Measurements from ENCODE around the gene ZNF385A. TPM values are rescaled to one million over a fixed set of nuclear protein-coding genes. Genes with fewer than 3 reads are reported as not detected.

Gene ZNF385A
- total and polyA plus RNA-seq, 9 of the 15 experiments (the other 6 are each of a cell fraction or from before 2014, with no cell fraction given) = 1.0 to 111 (median 7.7) TPM

DNA sequence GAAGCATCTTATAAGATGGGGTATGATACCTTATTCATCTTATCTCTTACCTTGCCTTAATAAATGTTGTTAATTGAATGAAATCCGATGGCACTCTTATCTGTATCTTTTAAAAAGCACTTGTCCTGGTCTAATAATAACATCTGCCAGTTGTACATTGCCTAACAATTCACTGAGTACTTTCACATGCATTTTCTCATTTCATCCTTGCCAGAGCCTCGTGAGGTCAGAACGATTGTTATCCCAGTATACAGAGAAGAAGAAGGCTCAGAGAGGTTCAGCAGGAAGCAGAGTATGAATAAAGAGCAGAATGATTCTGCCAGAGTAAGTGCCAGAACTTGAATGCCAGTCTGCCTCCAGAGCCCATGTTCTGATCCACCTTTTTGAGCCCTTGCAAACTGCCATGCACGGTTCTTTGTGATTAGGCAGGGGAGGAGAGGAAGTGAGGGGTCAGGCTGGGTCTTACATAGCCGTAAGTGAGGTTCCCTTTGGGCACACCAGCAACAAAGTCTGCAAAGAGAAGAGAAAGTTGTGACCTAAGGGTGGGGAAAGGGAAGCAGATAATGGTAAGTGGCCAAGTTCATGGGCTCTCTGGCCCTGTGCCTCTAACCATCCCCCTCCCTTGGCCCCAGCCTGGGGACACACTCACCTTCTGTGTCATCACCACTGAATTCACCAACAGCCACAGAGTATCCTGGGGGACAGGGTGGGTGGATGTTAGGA, 22.8 kb upstream of the ZNF385A start (continued):
- TF ChIP-seq, protein P1, sequence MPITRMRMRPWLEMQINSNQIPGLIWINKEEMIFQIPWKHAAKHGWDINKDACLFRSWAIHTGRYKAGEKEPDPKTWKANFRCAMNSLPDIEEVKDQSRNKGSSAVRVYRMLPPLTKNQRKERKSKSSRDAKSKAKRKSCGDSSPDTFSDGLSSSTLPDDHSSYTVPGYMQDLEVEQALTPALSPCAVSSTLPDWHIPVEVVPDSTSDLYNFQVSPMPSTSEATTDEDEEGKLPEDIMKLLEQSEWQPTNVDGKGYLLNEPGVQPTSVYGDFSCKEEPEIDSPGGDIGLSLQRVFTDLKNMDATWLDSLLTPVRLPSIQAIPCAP (CRISPR knock-in tag; IDR thresholded peaks at IDR 0.05; ENCODE audit: borderline replicate concordance) = no peak
- TF ChIP-seq, protein P2, sequence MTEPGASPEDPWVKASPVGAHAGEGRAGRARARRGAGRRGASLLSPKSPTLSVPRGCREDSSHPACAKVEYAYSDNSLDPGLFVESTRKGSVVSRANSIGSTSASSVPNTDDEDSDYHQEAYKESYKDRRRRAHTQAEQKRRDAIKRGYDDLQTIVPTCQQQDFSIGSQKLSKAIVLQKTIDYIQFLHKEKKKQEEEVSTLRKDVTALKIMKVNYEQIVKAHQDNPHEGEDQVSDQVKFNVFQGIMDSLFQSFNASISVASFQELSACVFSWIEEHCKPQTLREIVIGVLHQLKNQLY (CRISPR knock-in tag; conservative IDR thresholded peaks at IDR 0.05) = no peak
- TF ChIP-seq ILF3 (IDR thresholded peaks at IDR 0.05; ENCODE audit: borderline replicate concordance) (no peak), MTA2 (IDR thresholded peaks at IDR 0.05; ENCODE audit: low read depth) (no peak), NR3C1 (CRISPR knock-in tag; IDR thresholded peaks at IDR 0.05) (no peak)
- TF ChIP-seq, protein P3, sequence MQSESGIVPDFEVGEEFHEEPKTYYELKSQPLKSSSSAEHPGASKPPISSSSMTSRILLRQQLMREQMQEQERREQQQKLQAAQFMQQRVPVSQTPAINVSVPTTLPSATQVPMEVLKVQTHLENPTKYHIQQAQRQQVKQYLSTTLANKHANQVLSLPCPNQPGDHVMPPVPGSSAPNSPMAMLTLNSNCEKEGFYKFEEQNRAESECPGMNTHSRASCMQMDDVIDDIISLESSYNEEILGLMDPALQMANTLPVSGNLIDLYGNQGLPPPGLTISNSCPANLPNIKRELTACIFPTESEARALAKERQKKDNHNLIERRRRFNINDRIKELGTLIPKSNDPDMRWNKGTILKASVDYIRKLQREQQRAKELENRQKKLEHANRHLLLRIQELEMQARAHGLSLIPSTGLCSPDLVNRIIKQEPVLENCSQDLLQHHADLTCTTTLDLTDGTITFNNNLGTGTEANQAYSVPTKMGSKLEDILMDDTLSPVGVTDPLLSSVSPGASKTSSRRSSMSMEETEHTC (IDR thresholded peaks at IDR 0.05) = no peak

DNA sequence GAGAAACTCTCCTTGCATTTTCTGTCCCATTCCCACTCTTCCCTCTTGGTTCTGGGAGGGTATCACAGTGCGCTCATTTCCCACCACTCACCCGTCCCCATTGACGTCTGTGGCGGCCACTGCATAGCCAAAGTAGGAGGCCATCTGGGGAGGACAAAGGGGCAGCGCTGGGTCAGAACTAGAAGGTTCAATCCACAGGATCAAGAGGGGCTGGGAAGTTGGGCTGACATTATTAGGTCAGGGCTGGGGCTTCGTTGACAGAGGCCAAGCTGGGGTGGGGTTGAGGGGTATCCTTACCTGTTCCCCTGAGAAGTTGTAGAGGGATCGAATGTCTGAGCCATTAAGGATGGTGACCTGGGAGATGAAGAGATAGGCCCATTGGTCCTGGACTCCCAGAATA, 21.0 kb upstream of the ZNF385A start:
- POLR2A ChIA-PET = interaction anchor here (1.0 to 1.7 kb wide), 2 partner anchors 14 to 61 kb away, joined by 3 to 8 read pairs; partner anchors contain the start of gene ITGA5
- CTCF ChIA-PET (ENCODE audit: low intra/inter-chr PET ratio) = interaction anchor here (2.3 kb wide), 1 partner anchor 33 kb away, joined by 10 read pairs; no protein-coding TSS in a partner anchor
- 92% methylated on average over 7 of the region's 7 CpGs for WGBS (ENCODE audit: insufficient coverage, low coverage, missing lambda C conversion rate)
- in situ Hi-C loops (cut with MboI) (no loop called here), intact Hi-C loops (cut with micrococcal nuclease) (no loop called here)
- Histone ChIP-seq H3K4me1 (replicated peaks in 1 of 2; ENCODE audit: control insufficient read depth in 2 of 2, insufficient read depth in 2 of 2, low read length in 2 of 2) (peaks cover 0 to 3% of the 10 kb centered on the region in 2 experiments; a peak in 1 of 5 replicates), H3K27me3 (ENCODE audit: control insufficient read depth in 2 of 2, insufficient read depth in 2 of 2, low read length in 2 of 2) (no peaks in the 10 kb centered on the region), H3K9me1 (ENCODE audit: control insufficient read depth, insufficient read depth, low read length) (peaks cover 5% of the 10 kb centered on the region), H3K79me2 (ENCODE audit: control insufficient read depth, insufficient read depth, low read length) (no peaks in the 10 kb centered on the region; the same call in 2 of the 3 replicates), H3K4me3 (no peak overlapping the region), H4K20me1 (replicated peaks; ENCODE audit: control insufficient read depth, insufficient read depth, low read length) (peaks cover 5% of the 10 kb centered on the region), H3K9ac (ENCODE audit: insufficient read depth in 1 of 2, low read depth in 2 of 2, low read length in 2 of 2) (no peak overlapping the region), H3K27ac (ENCODE audit: extremely low read depth, low read depth, low read length) (no peak overlapping the region), H3K9me3 (replicated peaks; ENCODE audit: control insufficient read depth, insufficient read depth, low read depth, low read length) (no peaks in the 10 kb centered on the region), H2AFZ (ENCODE audit: low read depth, low read length) (no peak overlapping the region), H3K4me2 (ENCODE audit: insufficient read depth, low read length) (no peak overlapping the region), H3K36me3 (ENCODE audit: control insufficient read depth, insufficient read depth, low read length) (peaks cover 96% of the 10 kb centered on the region)
- TF ChIP-seq RBFOX2 (IDR thresholded peaks at IDR 0.05; ENCODE audit: low read depth, low read length) (peak; percentile 14), SREBF1 (IDR thresholded peaks at IDR 0.05; ENCODE audit: borderline replicate concordance, low read depth, low read length) (no peak)
- no peak for ATAC-seq
- no peak for DNase-seq (ENCODE audit: extremely low read depth in 1 of 4, low spot score in 3 of 4)
- FAIRE-seq = no peak
- no TSS peak for BruUV-seq (replicated peaks)
